Keratinocyte (primary cell): ENCODE data around the gene CNOT4.

Experiments
- EZH2 ChIP-seq: IDR thresholded peaks from one replicate; pipeline ENCODE4 v1.6.1; 2012; ENCODE audit warnings: inconsistent platforms, mild to moderate bottlenecking, low read length, moderate library complexity
- TF ChIP-seq, protein P1 (sequence below), 3 experiments: IDR thresholded peaks in 1 of 3; conservative IDR thresholded peaks in 1 of 3; optimal IDR thresholded peaks in 1 of 3; 2 replicates in 2 of 3; 3 replicates in 1 of 3; pipeline versions ENCODE3 to v1.5.1; 2011; ENCODE audit warnings: low read length in 3 of 3, mild to moderate bottlenecking in 3 of 3, moderate library complexity in 2 of 3, control low read depth in 1 of 3, inconsistent platforms in 1 of 3; ENCODE audit not compliant: insufficient read depth in 2 of 3; ENCODE audit errors: extremely low read depth in 1 of 3

DNA sequence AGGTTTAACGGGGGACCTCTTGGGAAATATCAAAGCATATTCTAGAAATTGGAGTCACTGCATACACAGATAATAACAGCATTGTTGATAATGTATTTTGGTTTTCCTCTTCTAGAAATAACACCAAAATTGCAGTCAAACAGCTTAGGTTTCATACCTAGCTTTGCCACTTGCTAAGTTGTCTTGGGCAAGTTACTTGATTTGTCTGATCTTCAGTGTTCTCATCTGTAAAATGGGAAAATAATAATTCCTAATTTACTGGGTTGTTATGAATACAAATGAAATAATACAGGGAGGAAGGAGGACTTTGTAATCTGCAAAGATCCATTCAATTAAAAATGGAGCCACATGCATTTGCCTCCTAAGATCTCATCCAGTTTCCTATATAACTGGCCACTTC, 27.6 kb upstream of the CNOT4 start:
- TF ChIP-seq, protein P1, sequence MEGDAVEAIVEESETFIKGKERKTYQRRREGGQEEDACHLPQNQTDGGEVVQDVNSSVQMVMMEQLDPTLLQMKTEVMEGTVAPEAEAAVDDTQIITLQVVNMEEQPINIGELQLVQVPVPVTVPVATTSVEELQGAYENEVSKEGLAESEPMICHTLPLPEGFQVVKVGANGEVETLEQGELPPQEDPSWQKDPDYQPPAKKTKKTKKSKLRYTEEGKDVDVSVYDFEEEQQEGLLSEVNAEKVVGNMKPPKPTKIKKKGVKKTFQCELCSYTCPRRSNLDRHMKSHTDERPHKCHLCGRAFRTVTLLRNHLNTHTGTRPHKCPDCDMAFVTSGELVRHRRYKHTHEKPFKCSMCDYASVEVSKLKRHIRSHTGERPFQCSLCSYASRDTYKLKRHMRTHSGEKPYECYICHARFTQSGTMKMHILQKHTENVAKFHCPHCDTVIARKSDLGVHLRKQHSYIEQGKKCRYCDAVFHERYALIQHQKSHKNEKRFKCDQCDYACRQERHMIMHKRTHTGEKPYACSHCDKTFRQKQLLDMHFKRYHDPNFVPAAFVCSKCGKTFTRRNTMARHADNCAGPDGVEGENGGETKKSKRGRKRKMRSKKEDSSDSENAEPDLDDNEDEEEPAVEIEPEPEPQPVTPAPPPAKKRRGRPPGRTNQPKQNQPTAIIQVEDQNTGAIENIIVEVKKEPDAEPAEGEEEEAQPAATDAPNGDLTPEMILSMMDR (optimal IDR thresholded peaks at IDR 0.05 in 1 of 3, IDR thresholded peaks at IDR 0.05 in 1 of 3, conservative IDR thresholded peaks at IDR 0.05 in 1 of 3; ENCODE audit: extremely low read depth in 1 of 3, insufficient read depth in 2 of 3, low read length in 3 of 3): no peak
- TF ChIP-seq EZH2: no peak
